HepG2 (cell line): ENCODE results near the gene B3GNT9. TPM values are rescaled to one million over a fixed set of nuclear protein-coding genes. Genes with fewer than 3 reads are reported as not detected.

ENCODE experiments used
- EZH2 ChIP-seq: conservative IDR thresholded peaks from 2 replicates; pipeline ENCODE4 v1.6.1; 2012; ENCODE audit warnings: mild to moderate bottlenecking, low read depth, low read length, moderate library complexity
- KDM2A ChIP-seq: sonication (generic); formaldehyde crosslinking; IDR thresholded peaks from 2 replicates; pipeline ENCODE4 v1.4.0; 2020; ENCODE audit warnings: low read depth, missing genetic modification reagents, borderline replicate concordance
- NONO ChIP-seq, 2 experiments: fragments of 450-650 bp in 1 of 2; sonication (generic) in 1 of 2; formaldehyde crosslinking in 1 of 2; IDR thresholded peaks in 1 of 2; conservative IDR thresholded peaks in 1 of 2; 2 replicates each; pipeline versions ENCODE4 v1.6.1 to v1.8.0; 2017 to 2022; ENCODE audit warnings: mild to moderate bottlenecking in 1 of 2, missing genetic modification reagents in 1 of 2, moderate library complexity in 1 of 2
- RBM22 ChIP-seq: fragments of 200-400 bp; formaldehyde crosslinking; optimal IDR thresholded peaks from 2 replicates; pipeline ENCODE3; 2017; ENCODE audit warnings: mild to moderate bottlenecking, low read length, moderate library complexity
- SNRNP70 ChIP-seq: fragments of 200-400 bp; formaldehyde crosslinking; IDR thresholded peaks from 2 replicates; pipeline ENCODE4 v1.6.1; 2017; ENCODE audit warnings: mild to moderate bottlenecking, low read depth, low read length, moderate library complexity
- SP2 ChIP-seq: sonication (generic); formaldehyde crosslinking; IDR thresholded peaks from 2 replicates; pipeline ENCODE4 v1.5.1; 2020; ENCODE audit warnings: mild to moderate bottlenecking, missing genetic modification reagents
- ZBTB4 ChIP-seq: sonication (generic); formaldehyde crosslinking; IDR thresholded peaks from 2 replicates; pipeline ENCODE4 v1.4.0; 2020; ENCODE audit warnings: missing genetic modification reagents, mild to moderate bottlenecking, borderline replicate concordance
- ZFP90 ChIP-seq: sonication (generic); formaldehyde crosslinking; IDR thresholded peaks from 2 replicates; pipeline ENCODE4 v1.8.0; 2022; ENCODE audit warnings: missing genetic modification reagents, mild to moderate bottlenecking, inconsistent platforms, borderline replicate concordance
- ZFY ChIP-seq: sonication (generic); formaldehyde crosslinking; IDR thresholded peaks from 2 replicates; pipeline ENCODE4 v1.4.0; 2020; ENCODE audit warnings: missing genetic modification reagents
- ZHX1 ChIP-seq: sonication (generic); formaldehyde crosslinking; IDR thresholded peaks from 2 replicates; pipeline ENCODE4 v1.8.1; 2022; ENCODE audit warnings: low read depth, mild to moderate bottlenecking, missing genetic modification reagents
- ZKSCAN5 ChIP-seq: sonication (generic); formaldehyde crosslinking; IDR thresholded peaks from 2 replicates; pipeline ENCODE4 v1.5.1; 2020; ENCODE audit warnings: mild to moderate bottlenecking, missing genetic modification reagents
- ZNF142 ChIP-seq: sonication (generic); formaldehyde crosslinking; IDR thresholded peaks from 2 replicates; pipeline ENCODE4 v1.4.0; 2020; ENCODE audit warnings: missing genetic modification reagents
- ZNF773 ChIP-seq: sonication (generic); formaldehyde crosslinking; IDR thresholded peaks from 2 replicates; pipeline ENCODE4 v1.4.0; 2020; ENCODE audit warnings: missing genetic modification reagents, borderline replicate concordance
- polyA plus RNA-seq, 8 experiments: library from polyadenylated mRNA; depleted of rRNA in 3 of 8; stranded (reverse) in 7 of 8; unstranded in 1 of 8; fragments of >200 nt; fragmentation: Illumina TruSeq in 4 of 8; extraction: Trizol in 4 of 8; gene quantifications; 2 replicates each; pipeline versions ENCODE4 v1.2.1 to v1.2.3, GENCODE V29; 2011 to 2016; ENCODE audit warnings: low read depth in 4 of 8, missing spikeins in 1 of 8, mixed read lengths in 1 of 8; ENCODE audit not compliant: insufficient read depth in 1 of 8
- total RNA-seq, 5 experiments: library from RNA; depleted of rRNA; stranded (reverse); fragments of >200 nt; fragmentation: Illumina TruSeq; extraction: Trizol; gene quantifications; 2 replicates each; pipeline ENCODE4 v1.2.3, GENCODE V29; 2016; ENCODE audit warnings: low read depth in 1 of 5

Gene B3GNT9
- total and polyA plus RNA-seq, 2 of the 13 experiments (the other 11 are each of a cell fraction or from before 2014, with no cell fraction given), result 1.5 to 3.1 TPM

GRCh38 chr16:67149276-67150046 lies 1.3 kb downstream of the B3GNT9 start (continued):
- TF ChIP-seq EZH2 (no peak), ZKSCAN5 (0 out of 2 replicates have a peak, but pooled peaks have one; percentile 13), SNRNP70 (peak; percentile 93), ZHX1 (CRISPR knock-in tag) (peak; percentile 81; the same call in 1 of the 2 replicates), ZBTB4 (CRISPR knock-in tag) (peak; percentile 82; the same call in 1 of the 2 replicates), NONO (IDR thresholded peaks at IDR 0.05) (no peak), NONO (CRISPR knock-in tag; conservative IDR thresholded peaks at IDR 0.05) (peak; percentile 54; the same call in 1 of the 2 replicates), ZFY (CRISPR knock-in tag) (peak; percentile 14; the same call in 1 of the 2 replicates), ZNF142 (CRISPR knock-in tag) (peak; percentile 20; the same call in 1 of the 2 replicates), ZFP90 (CRISPR knock-in tag) (0 out of 2 replicates have a peak, but pooled peaks have one; percentile 33), KDM2A (CRISPR knock-in tag) (peak; percentile 61), RBM22 (peak; percentile 85), SP2 (CRISPR knock-in tag) (peak; percentile 26; the same call in 1 of the 2 replicates), ZNF773 (CRISPR knock-in tag) (no peak)
